Osteoblast (primary cell): ENCODE data around the gene MAOA. TPM values are rescaled to one million over a fixed set of nuclear protein-coding genes. Genes with fewer than 3 reads are reported as not detected.
"Not testable (repeated sequence)": the region's sequence is repeated elsewhere in the genome, so short reads cannot be mapped to it uniquely, and the experiment has no call there.

Source experiments
- DNase-seq: peaks from one replicate; pipeline ENCODE4 v3.0.0; 2011; ENCODE audit warnings: low spot score, mixed read lengths; ENCODE audit not compliant: insufficient read length; ENCODE audit errors: missing footprints
- H2AFZ ChIP-seq: 2 replicates; pipeline ENCODE4 v1.6.0; 2011; ENCODE audit warnings: mild to moderate bottlenecking, low read length
- H3K27ac ChIP-seq: 2 replicates; pipeline ENCODE4 v1.5.1; 2011; ENCODE audit warnings: mild to moderate bottlenecking, low read depth, low read length, moderate library complexity
- H3K27me3 ChIP-seq: 2 replicates; pipeline ENCODE4 v1.6.0; 2012; ENCODE audit warnings: mild to moderate bottlenecking, control low read depth, inconsistent platforms, low read length, moderate library complexity; ENCODE audit not compliant: insufficient read depth
- H3K36me3 ChIP-seq: 2 replicates; pipeline ENCODE4 v1.5.1; 2011; ENCODE audit warnings: mild to moderate bottlenecking, low read length, control low read depth, moderate library complexity; ENCODE audit not compliant: insufficient read depth
- H3K4me1 ChIP-seq: 2 replicates; pipeline ENCODE4 v1.5.1; 2011; ENCODE audit warnings: mild to moderate bottlenecking, low read length, control low read depth, moderate library complexity; ENCODE audit not compliant: insufficient read depth
- H3K4me2 ChIP-seq: 2 replicates; pipeline ENCODE4 v1.6.0; 2011; ENCODE audit warnings: mild to moderate bottlenecking, low read length; ENCODE audit not compliant: insufficient read depth
- H3K4me3 ChIP-seq: fragments of 200-600 bp; sonication (generic); 3 replicates; pipeline ENCODE4 v1.5.1; 2012; ENCODE audit warnings: mild to moderate bottlenecking, low read length, inconsistent platforms; ENCODE audit not compliant: insufficient read depth
- H3K79me2 ChIP-seq: 2 replicates; pipeline ENCODE4 v1.6.0; 2012; ENCODE audit warnings: mild to moderate bottlenecking, low read length, control low read depth, inconsistent platforms; ENCODE audit not compliant: insufficient read depth
- H3K9me3 ChIP-seq: 2 replicates; pipeline ENCODE4 v1.5.1; 2011; ENCODE audit warnings: low read depth, low read length, control low read depth
- H4K20me1 ChIP-seq: 2 replicates; pipeline ENCODE4 v1.6.0; 2012; ENCODE audit warnings: mild to moderate bottlenecking, low read length, control low read depth; ENCODE audit not compliant: insufficient read depth
- total RNA-seq: library from RNA; depleted of rRNA; stranded (reverse); fragments of >200 nt; gene quantifications from 2 replicates; pipeline ENCODE4 v1.2.3, GENCODE V29; 2012
- TF ChIP-seq, protein P1 (sequence below): IDR thresholded peaks from 2 replicates; pipeline ENCODE4 v1.5.1; 2011; ENCODE audit warnings: mild to moderate bottlenecking, low read depth, low read length, moderate library complexity; ENCODE audit errors: extremely low read depth

Gene MAOA
- 4.1 and 5.8 TPM in 2 replicates for total RNA-seq

DNA sequence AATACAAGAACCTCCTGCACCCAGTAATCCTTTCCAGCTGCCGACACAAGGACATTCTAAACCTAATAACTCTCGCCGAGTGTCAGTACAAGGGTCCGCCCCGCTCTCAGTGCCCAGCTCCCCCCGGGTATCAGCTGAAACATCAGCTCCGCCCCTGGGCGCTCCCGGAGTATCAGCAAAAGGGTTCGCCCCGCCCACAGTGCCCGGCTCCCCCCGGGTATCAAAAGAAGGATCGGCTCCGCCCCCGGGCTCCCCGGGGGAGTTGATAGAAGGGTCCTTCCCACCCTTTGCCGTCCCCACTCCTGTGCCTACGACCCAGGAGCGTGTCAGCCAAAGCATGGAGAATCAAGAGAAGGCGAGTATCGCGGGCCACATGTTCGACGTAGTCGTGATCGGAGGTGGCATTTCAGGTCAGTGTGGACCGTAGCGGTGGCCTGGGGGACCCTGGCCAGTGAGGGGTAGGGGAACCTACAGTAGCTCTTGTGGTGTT, at the start of gene MAOA:
MAOA (plus strand) TSS at position 295 of the 490 bp plus-strand sequence; CDS start at position 338, 43 bp downstream.
- Histone ChIP-seq H4K20me1 (no peaks in the 10 kb centered on the region), H3K27me3 (peaks cover 9% of the 10 kb centered on the region), H3K4me2 (peak within 1 kb of the TSS; percentile 86), H3K9me3 (no peaks in the 10 kb centered on the region), H3K27ac (no peak within 1 kb of the TSS), H3K4me3 (peak within 1 kb of the TSS; percentile 71), H2AFZ (peak within 1 kb of the TSS; percentile 85), H3K79me2 (no peaks in the 10 kb centered on the region), H3K4me1 (no peaks in the 10 kb centered on the region), H3K36me3 (no peaks in the 10 kb centered on the region)
- DNase-seq, result peak; percentile 49
- TF ChIP-seq, protein P1, sequence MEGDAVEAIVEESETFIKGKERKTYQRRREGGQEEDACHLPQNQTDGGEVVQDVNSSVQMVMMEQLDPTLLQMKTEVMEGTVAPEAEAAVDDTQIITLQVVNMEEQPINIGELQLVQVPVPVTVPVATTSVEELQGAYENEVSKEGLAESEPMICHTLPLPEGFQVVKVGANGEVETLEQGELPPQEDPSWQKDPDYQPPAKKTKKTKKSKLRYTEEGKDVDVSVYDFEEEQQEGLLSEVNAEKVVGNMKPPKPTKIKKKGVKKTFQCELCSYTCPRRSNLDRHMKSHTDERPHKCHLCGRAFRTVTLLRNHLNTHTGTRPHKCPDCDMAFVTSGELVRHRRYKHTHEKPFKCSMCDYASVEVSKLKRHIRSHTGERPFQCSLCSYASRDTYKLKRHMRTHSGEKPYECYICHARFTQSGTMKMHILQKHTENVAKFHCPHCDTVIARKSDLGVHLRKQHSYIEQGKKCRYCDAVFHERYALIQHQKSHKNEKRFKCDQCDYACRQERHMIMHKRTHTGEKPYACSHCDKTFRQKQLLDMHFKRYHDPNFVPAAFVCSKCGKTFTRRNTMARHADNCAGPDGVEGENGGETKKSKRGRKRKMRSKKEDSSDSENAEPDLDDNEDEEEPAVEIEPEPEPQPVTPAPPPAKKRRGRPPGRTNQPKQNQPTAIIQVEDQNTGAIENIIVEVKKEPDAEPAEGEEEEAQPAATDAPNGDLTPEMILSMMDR, result no peak

DNA sequence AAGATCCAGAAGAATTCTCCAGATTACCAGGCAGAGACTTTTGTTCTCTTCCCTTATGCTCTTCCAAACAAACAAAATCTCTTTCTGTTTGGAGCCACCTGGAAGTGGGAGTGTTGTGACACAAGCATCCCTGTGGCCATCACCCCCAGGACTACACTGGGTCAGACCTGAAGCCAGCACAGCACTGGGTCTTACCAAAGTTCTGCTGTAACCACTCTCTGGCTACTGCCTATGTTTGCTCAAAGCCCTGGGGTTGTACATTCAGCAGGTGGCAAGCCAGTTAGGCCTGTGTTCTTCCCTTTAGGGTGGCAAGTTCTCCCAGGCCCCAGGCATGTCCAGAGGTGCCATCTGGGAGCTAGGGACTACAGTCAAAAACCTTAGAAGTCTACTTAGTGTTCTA, 43.7 kb upstream of the MAOA start:
- H3K9me3 ChIP-seq, result no peaks in the 10 kb centered on the region
- no peak overlapping the region for H3K4me2 ChIP-seq
- DNase-seq, result no peak
- peaks cover 8% of the 10 kb centered on the region for H3K27me3 ChIP-seq
- H3K4me1 ChIP-seq, result no peaks in the 10 kb centered on the region
- H3K4me3 ChIP-seq, result no peak overlapping the region
- H3K36me3 ChIP-seq, result no peaks in the 10 kb centered on the region
- H4K20me1 ChIP-seq, result no peaks in the 10 kb centered on the region
- H3K79me2 ChIP-seq, result no peaks in the 10 kb centered on the region
- H2AFZ ChIP-seq, result no peak overlapping the region
- H3K27ac ChIP-seq, result no peak overlapping the region
- TF ChIP-seq, protein P1, result no peak

DNA sequence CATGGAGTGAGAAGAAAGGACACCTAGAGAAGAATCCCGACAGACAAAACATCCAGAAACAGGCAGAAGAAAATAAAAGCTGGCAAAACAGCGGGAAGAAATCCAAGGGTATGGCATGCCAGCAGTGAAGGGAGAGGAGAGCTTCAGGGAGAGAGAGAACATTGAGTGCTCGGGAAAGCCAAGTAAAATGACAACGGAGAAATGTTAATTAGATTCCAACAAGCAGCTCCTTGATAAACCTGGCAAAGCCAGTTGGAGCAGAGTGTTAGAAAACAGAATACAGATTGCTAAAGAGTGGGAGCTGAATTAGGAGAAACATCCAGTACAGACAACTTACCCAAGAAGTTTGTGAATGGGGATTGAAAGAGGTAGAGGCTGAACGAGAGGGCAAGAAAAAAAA, 40.4 kb upstream of the MAOA start:
- H4K20me1 ChIP-seq, result no peaks in the 10 kb centered on the region
- H3K4me2 ChIP-seq, result no peak overlapping the region
- no peak overlapping the region for H2AFZ ChIP-seq
- H3K27me3 ChIP-seq, result peaks cover 8% of the 10 kb centered on the region
- H3K4me3 ChIP-seq, result no peak overlapping the region
- H3K9me3 ChIP-seq, result no peaks in the 10 kb centered on the region
- no peaks in the 10 kb centered on the region for H3K4me1 ChIP-seq
- H3K27ac ChIP-seq, result no peak overlapping the region
- H3K36me3 ChIP-seq, result no peaks in the 10 kb centered on the region
- no peak for DNase-seq
- TF ChIP-seq, protein P1, result no peak
- no peaks in the 10 kb centered on the region for H3K79me2 ChIP-seq

DNA sequence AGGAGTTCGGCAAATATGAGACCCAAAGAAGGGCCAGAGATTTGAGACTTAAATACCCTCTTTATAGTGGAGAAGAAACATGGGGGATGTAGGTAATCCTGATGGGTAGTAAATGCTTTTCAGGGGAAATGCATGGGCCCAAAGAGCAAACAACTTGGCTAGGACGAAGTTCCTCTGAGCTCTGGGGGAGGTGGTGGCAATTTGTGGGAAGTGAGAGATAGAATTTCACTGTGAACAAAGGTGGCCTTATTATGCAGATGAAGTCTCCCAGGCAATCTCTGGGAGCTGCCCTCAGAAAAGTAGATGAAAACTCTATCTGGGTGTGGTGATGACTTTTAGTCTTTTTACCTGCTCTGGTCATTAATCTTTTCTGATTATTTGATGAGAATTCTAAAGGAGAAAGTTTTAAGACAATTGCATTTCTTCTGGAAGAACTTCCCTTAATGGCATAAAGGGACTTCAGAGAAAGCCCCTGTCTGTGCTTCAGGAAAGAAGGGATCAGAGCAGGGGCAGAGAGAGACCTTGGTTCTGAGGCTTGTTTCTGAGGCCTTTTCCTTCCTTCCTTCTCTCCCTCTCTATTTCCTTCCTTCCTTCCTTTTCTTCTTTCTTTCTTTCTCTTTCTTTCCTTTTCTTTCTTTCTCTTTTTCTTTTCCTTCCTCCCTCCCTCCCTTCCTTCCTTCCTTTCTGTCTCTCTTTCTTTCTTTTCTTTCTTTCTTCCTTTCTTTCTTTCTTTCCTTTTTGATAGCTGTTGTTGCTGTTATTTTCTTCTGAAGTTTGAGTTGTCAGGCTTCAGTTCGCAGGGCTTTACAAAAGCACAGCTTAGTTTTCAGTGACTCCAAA, 37.5 kb upstream of the MAOA start:
- peaks cover 8% of the 10 kb centered on the region for H3K27me3 ChIP-seq
- H3K9me3 ChIP-seq, result no peaks in the 10 kb centered on the region
- no peaks in the 10 kb centered on the region for H3K36me3 ChIP-seq
- no peak overlapping the region for H3K4me3 ChIP-seq
- no peak overlapping the region for H3K4me2 ChIP-seq
- no peak overlapping the region for H3K27ac ChIP-seq
- H2AFZ ChIP-seq, result no peak overlapping the region
- TF ChIP-seq, protein P1, result no peak
- H4K20me1 ChIP-seq, result no peaks in the 10 kb centered on the region
- no peaks in the 10 kb centered on the region for H3K4me1 ChIP-seq
- H3K79me2 ChIP-seq, result no peaks in the 10 kb centered on the region
- DNase-seq, result no peak

GRCh38 chrX:43619861-43620260, 36.2 kb upstream of the MAOA start:
- not testable (repeated sequence) for H3K79me2 ChIP-seq, H3K9me3 ChIP-seq, H3K4me1 ChIP-seq, H3K27ac ChIP-seq, DNase-seq, H3K27me3 ChIP-seq, H3K4me2 ChIP-seq, H3K4me3 ChIP-seq, H4K20me1 ChIP-seq, H3K36me3 ChIP-seq, H2AFZ ChIP-seq
